GM06990 (cell line): ENCODE results near the gene PRR11.

Experiments used
- DNase-seq: peaks from one replicate; pipeline ENCODE4 v3.0.0-alpha.2; 2011; ENCODE audit not compliant: insufficient read length; ENCODE audit errors: extremely low read depth
- H3K27me3 ChIP-seq: replicated peaks from 2 replicates; pipeline ENCODE4 v1.6.0; 2011; ENCODE audit warnings: low read length; ENCODE audit not compliant: control insufficient read depth, insufficient read depth
- H3K36me3 ChIP-seq: 2 replicates; pipeline ENCODE4 v1.5.1; 2011; ENCODE audit warnings: low read length; ENCODE audit not compliant: control insufficient read depth, insufficient read depth
- H3K4me3 ChIP-seq: replicated peaks from 2 replicates; pipeline ENCODE4 v1.5.1; 2011; ENCODE audit warnings: low read depth, mild to moderate bottlenecking, control low read depth, low read length
- TF ChIP-seq, protein P1 (sequence below): IDR thresholded peaks from 2 replicates; pipeline ENCODE4 v1.5.1; 2011; ENCODE audit warnings: low read length, control low read depth, mild to moderate bottlenecking, inconsistent platforms; ENCODE audit not compliant: insufficient read depth, poor library complexity, severe bottlenecking

The PRR11 gene

GRCh38 chr17:59110973-59111372 is 44.6 kb upstream of the PRR11 start:
- Histone ChIP-seq H3K36me3 (no peaks in the 10 kb centered on the region; the same call in 1 of the 2 replicates), H3K27me3 (no peaks in the 10 kb centered on the region), H3K4me3 (no peak overlapping the region)
- TF ChIP-seq, protein P1, sequence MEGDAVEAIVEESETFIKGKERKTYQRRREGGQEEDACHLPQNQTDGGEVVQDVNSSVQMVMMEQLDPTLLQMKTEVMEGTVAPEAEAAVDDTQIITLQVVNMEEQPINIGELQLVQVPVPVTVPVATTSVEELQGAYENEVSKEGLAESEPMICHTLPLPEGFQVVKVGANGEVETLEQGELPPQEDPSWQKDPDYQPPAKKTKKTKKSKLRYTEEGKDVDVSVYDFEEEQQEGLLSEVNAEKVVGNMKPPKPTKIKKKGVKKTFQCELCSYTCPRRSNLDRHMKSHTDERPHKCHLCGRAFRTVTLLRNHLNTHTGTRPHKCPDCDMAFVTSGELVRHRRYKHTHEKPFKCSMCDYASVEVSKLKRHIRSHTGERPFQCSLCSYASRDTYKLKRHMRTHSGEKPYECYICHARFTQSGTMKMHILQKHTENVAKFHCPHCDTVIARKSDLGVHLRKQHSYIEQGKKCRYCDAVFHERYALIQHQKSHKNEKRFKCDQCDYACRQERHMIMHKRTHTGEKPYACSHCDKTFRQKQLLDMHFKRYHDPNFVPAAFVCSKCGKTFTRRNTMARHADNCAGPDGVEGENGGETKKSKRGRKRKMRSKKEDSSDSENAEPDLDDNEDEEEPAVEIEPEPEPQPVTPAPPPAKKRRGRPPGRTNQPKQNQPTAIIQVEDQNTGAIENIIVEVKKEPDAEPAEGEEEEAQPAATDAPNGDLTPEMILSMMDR: no peak
- DNase-seq: no peak

DNA sequence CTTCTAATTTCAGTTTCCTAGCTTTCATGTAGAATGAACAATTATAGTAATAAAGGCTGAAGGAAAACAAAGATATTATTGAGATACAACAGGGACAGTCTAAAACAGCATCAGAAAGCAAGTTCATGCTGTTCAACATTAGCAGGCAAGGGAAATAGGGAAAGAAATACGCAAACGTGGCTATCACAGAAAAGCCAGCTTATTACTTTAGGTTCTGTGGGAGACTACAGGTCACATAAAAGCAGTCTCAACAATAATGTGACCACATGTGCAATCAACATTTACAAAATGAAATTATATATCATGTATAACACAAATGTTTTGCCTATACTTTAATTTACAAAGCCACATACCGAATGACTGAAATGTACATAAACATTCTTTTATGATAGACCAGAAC is 44.0 kb upstream of the PRR11 start:
- Histone ChIP-seq H3K36me3 (no peaks in the 10 kb centered on the region; the same call in 1 of the 2 replicates), H3K27me3 (no peaks in the 10 kb centered on the region), H3K4me3 (no peak overlapping the region)
- TF ChIP-seq, protein P1: no peak
- DNase-seq: no peak

- no peak overlapping the region for H3K4me3 ChIP-seq
- no peak for DNase-seq
- no peaks in the 10 kb centered on the region; the same call in 1 of the 2 replicates for H3K36me3 ChIP-seq
- H3K27me3 ChIP-seq: no peaks in the 10 kb centered on the region
- TF ChIP-seq, protein P1: no peak
These were observed 40.1 kb upstream of the PRR11 start for GRCh38 chr17:59115474-59115873.

GRCh38 chr17:59121901-59122480 is 33.6 kb upstream of the PRR11 start:
- no peak for DNase-seq
- H3K36me3 ChIP-seq: no peaks in the 10 kb centered on the region

GRCh38 chr17:59124665-59125064 is 30.9 kb upstream of the PRR11 start:
- H3K27me3 ChIP-seq: no peaks in the 10 kb centered on the region
- no peaks in the 10 kb centered on the region; the same call in 1 of the 2 replicates for H3K36me3 ChIP-seq
- no peak overlapping the region for H3K4me3 ChIP-seq
- TF ChIP-seq, protein P1: no peak
- no peak for DNase-seq

More at GRCh38 chr17:59121901-59122480, 33.6 kb upstream of the PRR11 start:
- TF ChIP-seq, protein P1: no peak
- no peaks in the 10 kb centered on the region for H3K27me3 ChIP-seq
- no peak overlapping the region for H3K4me3 ChIP-seq
